ENCODE measurements around the gene PSIP1. TPM values are rescaled to one million over a fixed set of nuclear protein-coding genes. Genes with fewer than 3 reads are reported as not detected.
A peak's percentile ranks its signal among the peaks of the same experiment; 100 is the strongest.

PSIP1 gene
- polyA plus RNA-seq, 1 donor (not counting 4 experiments of a cell fraction or from before 2014, with no cell fraction given), result 14.7 TPM

- dilution Hi-C loops (cut with MboI; ENCODE audit: extremely low pct_ligation_motif_present, low sequenced_read_pairs), result no loop called here
- H3K27me3 ChIP-seq (ENCODE audit: control insufficient read depth, extremely low read depth, insufficient read depth, low read length), result no peaks in the 10 kb centered on the region
- H3K36me3 ChIP-seq (ENCODE audit: control insufficient read depth in 2 of 2, extremely low read depth in 1 of 2, insufficient read depth in 2 of 2, low read length in 2 of 2), result peaks cover 5 to 15% of the 10 kb centered on the region in 2 experiments
- no peaks in the 10 kb centered on the region for H3K9me1 ChIP-seq (ENCODE audit: control insufficient read depth, extremely low read depth, insufficient read depth, low read length)
- peak overlapping the region; percentile 90 for H3K27ac ChIP-seq (ENCODE audit: control insufficient read depth, insufficient read depth, low read length)
- no peaks in the 10 kb centered on the region for H4K20me1 ChIP-seq (ENCODE audit: control insufficient read depth, extremely low read depth, insufficient read depth, low read length)
- peak overlapping the region; percentile 89 for H3K9ac ChIP-seq (ENCODE audit: control insufficient read depth, extremely low read depth, insufficient read depth, low read length)
- H3K4me2 ChIP-seq (ENCODE audit: control insufficient read depth, extremely low read depth, insufficient read depth, low read depth, low read length), result peak overlapping the region; percentile 97
- peaks cover 38% of the 10 kb centered on the region for H3K79me2 ChIP-seq (ENCODE audit: control insufficient read depth, insufficient read depth, low read length)
- TF ChIP-seq CTCF (optimal IDR thresholded peaks at IDR 0.05 in 1 of 3, IDR thresholded peaks at IDR 0.05 in 1 of 3, conservative IDR thresholded peaks at IDR 0.05 in 1 of 3; ENCODE audit: extremely low read depth in 1 of 3, insufficient read depth in 2 of 3, low read length in 3 of 3) (no peak), EZH2 (IDR thresholded peaks at IDR 0.05; ENCODE audit: low read length) (no peak)
- H3K4me3 ChIP-seq (ENCODE audit: control insufficient read depth in 2 of 3, extremely low read depth in 1 of 3, insufficient read depth in 2 of 3, low read depth in 1 of 3, low read length in 3 of 3), result no peak overlapping the region
- DNase-seq (ENCODE audit: low read depth, low spot score), result no peak
- H3K4me1 ChIP-seq (ENCODE audit: control insufficient read depth, extremely low read depth, insufficient read depth, low read length), result peaks cover 12% of the 10 kb centered on the region
- H2AFZ ChIP-seq (ENCODE audit: control insufficient read depth, low read length), result peak overlapping the region; percentile 96
- no peak for FAIRE-seq
- no peaks in the 10 kb centered on the region for H3K9me3 ChIP-seq (ENCODE audit: control insufficient read depth, low read depth, low read length)
These were observed 89.2 kb downstream of the PSIP1 start for GRCh38 chr9:15421532-15421931.

GRCh38 chr9:15420796-15421195 is 90.0 kb downstream of the PSIP1 start:
- H3K4me2 ChIP-seq (ENCODE audit: control insufficient read depth, extremely low read depth, insufficient read depth, low read depth, low read length), result no peak overlapping the region
- H3K27me3 ChIP-seq (ENCODE audit: control insufficient read depth, extremely low read depth, insufficient read depth, low read length), result no peaks in the 10 kb centered on the region
- no peak overlapping the region for H3K9ac ChIP-seq (ENCODE audit: control insufficient read depth, extremely low read depth, insufficient read depth, low read length)
- no peak overlapping the region for H3K27ac ChIP-seq (ENCODE audit: control insufficient read depth, insufficient read depth, low read length)
- H2AFZ ChIP-seq (ENCODE audit: control insufficient read depth, low read length), result no peak overlapping the region
- H3K79me2 ChIP-seq (ENCODE audit: control insufficient read depth, insufficient read depth, low read length), result peaks cover 31% of the 10 kb centered on the region
- no peak overlapping the region for H3K4me3 ChIP-seq (ENCODE audit: control insufficient read depth in 2 of 3, extremely low read depth in 1 of 3, insufficient read depth in 2 of 3, low read depth in 1 of 3, low read length in 3 of 3)
- FAIRE-seq (no peak), DNase-seq (ENCODE audit: low read depth, low spot score) (no peak)
- TF ChIP-seq EZH2 (IDR thresholded peaks at IDR 0.05; ENCODE audit: low read length) (no peak), CTCF (optimal IDR thresholded peaks at IDR 0.05 in 1 of 3, IDR thresholded peaks at IDR 0.05 in 1 of 3, conservative IDR thresholded peaks at IDR 0.05 in 1 of 3; ENCODE audit: extremely low read depth in 1 of 3, insufficient read depth in 2 of 3, low read length in 3 of 3) (no peak)
- no peaks in the 10 kb centered on the region for H3K9me3 ChIP-seq (ENCODE audit: control insufficient read depth, low read depth, low read length)
- H3K36me3 ChIP-seq (ENCODE audit: control insufficient read depth in 2 of 2, extremely low read depth in 1 of 2, insufficient read depth in 2 of 2, low read length in 2 of 2), result peaks cover 2 to 9% of the 10 kb centered on the region in 2 experiments
- H3K9me1 ChIP-seq (ENCODE audit: control insufficient read depth, extremely low read depth, insufficient read depth, low read length), result no peaks in the 10 kb centered on the region
- H3K4me1 ChIP-seq (ENCODE audit: control insufficient read depth, extremely low read depth, insufficient read depth, low read length), result peaks cover 12% of the 10 kb centered on the region
- H4K20me1 ChIP-seq (ENCODE audit: control insufficient read depth, extremely low read depth, insufficient read depth, low read length), result no peaks in the 10 kb centered on the region
- dilution Hi-C loops (cut with MboI; ENCODE audit: extremely low pct_ligation_motif_present, low sequenced_read_pairs), result no loop called here
